GM23338 (cell line): Measurements from ENCODE around the gene SOX15. TPM values are rescaled to one million over a fixed set of nuclear protein-coding genes. Genes with fewer than 3 reads are reported as not detected.

ENCODE experiments used
- ATAC-seq: fragments of 200-7000 bp; cut with Tn5 transposase; 3 replicates; pipeline ENCODE4 v1.9.1; 2020
- DNase-seq: peaks from one replicate; pipeline ENCODE4 v3.0.0-alpha.2; 2015; ENCODE audit warnings: low spot score
- H2AFZ ChIP-seq: fragments of 200-600 bp; sonication (generic); 2 replicates; pipeline ENCODE4 v1.8.0; 2016; ENCODE audit warnings: antibody characterized with exemption, mild to moderate bottlenecking, moderate library complexity
- H3F3A ChIP-seq: fragments of 200-600 bp; sonication (generic); replicated peaks from 2 replicates; pipeline ENCODE4 v1.8.0; 2017; ENCODE audit warnings: antibody characterized with exemption, mixed run types, low read depth
- H3K27ac ChIP-seq: fragments of 200-600 bp; sonication (generic); 2 replicates; pipeline ENCODE4 v1.6.1; 2016; ENCODE audit warnings: low read depth
- H3K27me3 ChIP-seq: fragments of 200-600 bp; sonication (generic); 2 replicates; pipeline ENCODE4 v1.8.0; 2016; ENCODE audit warnings: mild to moderate bottlenecking, mixed run types, moderate library complexity; ENCODE audit not compliant: insufficient read depth
- H3K36me3 ChIP-seq: fragments of 200-600 bp; sonication (generic); 2 replicates; pipeline ENCODE4 v1.8.0; 2016; ENCODE audit warnings: mild to moderate bottlenecking; ENCODE audit not compliant: insufficient read depth
- H3K4me1 ChIP-seq: fragments of 200-600 bp; sonication (generic); 2 replicates; pipeline ENCODE4 v1.8.0; 2016; ENCODE audit warnings: mild to moderate bottlenecking, moderate library complexity; ENCODE audit not compliant: insufficient read depth
- H3K4me2 ChIP-seq: fragments of 200-600 bp; sonication (generic); 2 replicates; pipeline ENCODE4 v1.7.1; 2017; ENCODE audit warnings: mixed run types
- H3K4me3 ChIP-seq: fragments of 200-600 bp; sonication (generic); 2 replicates; pipeline ENCODE4 v1.6.1; 2016; ENCODE audit warnings: mixed run types
- H3K79me2 ChIP-seq: fragments of 200-600 bp; sonication (generic); replicated peaks from 2 replicates; pipeline ENCODE4 v1.8.0; 2017; ENCODE audit warnings: mild to moderate bottlenecking; ENCODE audit not compliant: insufficient read depth
- H3K9me2 ChIP-seq: fragments of 200-600 bp; sonication (generic); 2 replicates; pipeline ENCODE4 v1.8.0; 2017; ENCODE audit not compliant: insufficient read depth
- H4K20me1 ChIP-seq: fragments of 200-600 bp; sonication (generic); replicated peaks from 2 replicates; pipeline ENCODE4 v1.8.0; 2017; ENCODE audit warnings: mild to moderate bottlenecking; ENCODE audit not compliant: insufficient read depth
- H3K27ac Mint-ChIP-seq: 2 replicates; pipeline ENCODE4 v1.8.0; 2020; ENCODE audit warnings: inconsistent platforms, mild to moderate bottlenecking, moderate library complexity, mixed read lengths
- H3K27me3 Mint-ChIP-seq: 3 replicates; pipeline ENCODE4 v1.8.0; 2022; ENCODE audit warnings: low read depth, mild to moderate bottlenecking, moderate library complexity, mixed read lengths, inconsistent platforms; ENCODE audit not compliant: insufficient read depth, poor library complexity
- H3K36me3 Mint-ChIP-seq: 3 replicates; pipeline ENCODE4 v1.8.0; 2021; ENCODE audit warnings: low read depth, mild to moderate bottlenecking, inconsistent platforms, moderate library complexity, mixed read lengths
- H3K4me1 Mint-ChIP-seq: 3 replicates; pipeline ENCODE4 v1.8.0; 2020; ENCODE audit warnings: mild to moderate bottlenecking, inconsistent platforms, mixed read lengths
- H3K4me3 Mint-ChIP-seq: 3 replicates; pipeline ENCODE4 v1.8.0; 2021; ENCODE audit warnings: moderate library complexity, mild to moderate bottlenecking, inconsistent platforms, mixed read lengths
- H3K9me3 Mint-ChIP-seq: 3 replicates; pipeline ENCODE4 v1.8.0; 2020; ENCODE audit warnings: moderate library complexity, mild to moderate bottlenecking, inconsistent platforms, mixed read lengths
- CREB1 ChIP-seq: fragments of 250-450 bp; sonication (Bioruptor Pico); IDR thresholded peaks from 2 replicates; pipeline ENCODE4 v1.5.0; 2020; ENCODE audit warnings: low read depth, mild to moderate bottlenecking, moderate library complexity
- EZH2 ChIP-seq: fragments of 200-600 bp; sonication (generic); IDR thresholded peaks from one replicate; pipeline ENCODE4 v1.8.0; 2017; ENCODE audit warnings: antibody characterized with exemption, mild to moderate bottlenecking, low read depth; ENCODE audit not compliant: unreplicated experiment
- EZH2phosphoT487 ChIP-seq: fragments of 200-600 bp; sonication (generic); IDR thresholded peaks from one replicate; pipeline ENCODE4 v1.8.1; 2018; ENCODE audit warnings: antibody characterized with exemption; ENCODE audit not compliant: unreplicated experiment
- NANOG ChIP-seq: IDR thresholded peaks from 2 replicates; pipeline ENCODE4 v1.6.1; 2016; ENCODE audit warnings: antibody characterized with exemption, borderline replicate concordance
- POLR2AphosphoS5 ChIP-seq: IDR thresholded peaks from 2 replicates; pipeline ENCODE4 v1.6.1; 2016; ENCODE audit warnings: antibody characterized with exemption, low read depth
- REST ChIP-seq: IDR thresholded peaks from one replicate; pipeline ENCODE4 v1.6.1; 2018; ENCODE audit warnings: antibody characterized with exemption; ENCODE audit not compliant: unreplicated experiment
- ZNF114 ChIP-seq: fragments of 250-450 bp; sonication (Bioruptor Pico); IDR thresholded peaks from 2 replicates; pipeline ENCODE4 v1.5.0; 2020; ENCODE audit warnings: mild to moderate bottlenecking, moderate library complexity
- ZNF331 ChIP-seq: fragments of 250-450 bp; sonication (Bioruptor Pico); IDR thresholded peaks from 2 replicates; pipeline ENCODE4 v1.5.0; 2020; ENCODE audit warnings: low read depth, mild to moderate bottlenecking, moderate library complexity
- polyA plus RNA-seq: library from polyadenylated mRNA; unstranded; fragments of >200 nt; fragmentation: Nextera tagmentation; extraction: Ambion mirVana; gene quantifications from 2 replicates; pipeline ENCODE4 v1.2.1, GENCODE V29; 2016
- total RNA-seq: library from RNA; depleted of rRNA; stranded (reverse); fragments of >200 nt; shearing (Covaris generic); gene quantifications from 2 replicates; pipeline ENCODE4 v1.2.3, GENCODE V29; 2014
- TF ChIP-seq, protein P1 (sequence below): IDR thresholded peaks from 2 replicates; pipeline ENCODE4 v1.6.1; 2016; ENCODE audit warnings: antibody characterized with exemption

The SOX15 gene
- total and polyA plus RNA-seq, 2 experiments from 2014 or later, result 29.9 to 43.0 TPM

DNA sequence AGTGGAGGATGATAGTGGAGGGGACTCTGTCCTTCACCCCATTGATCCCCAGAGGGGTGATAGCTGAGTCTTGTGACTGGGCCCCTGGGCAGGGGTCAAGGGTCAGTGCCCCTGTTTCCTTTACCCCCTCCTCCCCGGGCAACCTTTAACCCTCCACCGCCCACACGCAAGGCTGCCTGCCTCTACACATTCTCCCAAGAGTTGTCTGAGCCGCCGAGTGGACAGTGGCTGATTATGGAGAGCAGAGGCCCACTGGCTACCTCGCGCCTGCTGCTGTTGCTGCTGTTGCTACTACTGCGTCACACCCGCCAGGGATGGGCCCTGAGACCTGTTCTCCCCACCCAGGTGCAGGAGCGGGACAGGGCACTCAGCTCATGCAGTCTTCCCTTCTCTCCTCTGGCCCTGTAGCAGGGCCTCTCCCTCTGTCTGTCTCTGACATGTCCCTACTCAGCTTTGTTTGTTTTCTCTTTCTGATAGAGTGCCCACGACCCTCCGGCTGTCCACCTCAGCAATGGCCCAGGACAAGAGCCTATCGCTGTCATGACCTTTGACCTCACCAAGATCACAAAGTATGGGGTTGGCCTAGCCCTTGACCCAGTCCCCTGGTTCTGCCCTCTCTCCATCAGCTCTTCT, 40.2 kb upstream of the SOX15 start, which contains the start of gene SHBG:
SHBG (plus strand) TSS at position 197 of the 633 bp plus-strand sequence; CDS start at position 235, 38 bp downstream.
- Mint-ChIP-seq H3K36me3 (peaks cover 13% of the 10 kb centered on the region; the same call in 2 of the 3 replicates), H3K4me3 (no peak within 1 kb of the TSS; the same call in 2 of the 3 replicates), H3K27ac (no peak within 1 kb of the TSS), H3K9me3 (no peaks in the 10 kb centered on the region), H3K27me3 (peaks cover 28% of the 10 kb centered on the region), H3K4me1 (peaks cover 26% of the 10 kb centered on the region)
- no peaks in the 10 kb centered on the region for H3K9me2 ChIP-seq
- no peak for DNase-seq
- H3K27ac ChIP-seq, result no peak within 1 kb of the TSS
- no peak for ATAC-seq
- TF ChIP-seq EZH2phosphoT487 (no peak), CREB1 (no peak), REST (no peak), NANOG (no peak)
- TF ChIP-seq, protein P1, sequence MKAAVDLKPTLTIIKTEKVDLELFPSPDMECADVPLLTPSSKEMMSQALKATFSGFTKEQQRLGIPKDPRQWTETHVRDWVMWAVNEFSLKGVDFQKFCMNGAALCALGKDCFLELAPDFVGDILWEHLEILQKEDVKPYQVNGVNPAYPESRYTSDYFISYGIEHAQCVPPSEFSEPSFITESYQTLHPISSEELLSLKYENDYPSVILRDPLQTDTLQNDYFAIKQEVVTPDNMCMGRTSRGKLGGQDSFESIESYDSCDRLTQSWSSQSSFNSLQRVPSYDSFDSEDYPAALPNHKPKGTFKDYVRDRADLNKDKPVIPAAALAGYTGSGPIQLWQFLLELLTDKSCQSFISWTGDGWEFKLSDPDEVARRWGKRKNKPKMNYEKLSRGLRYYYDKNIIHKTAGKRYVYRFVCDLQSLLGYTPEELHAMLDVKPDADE, result no peak
- H3K4me2 ChIP-seq, result no peak within 1 kb of the TSS
- no peaks in the 10 kb centered on the region for H3K27me3 ChIP-seq
- no peak within 1 kb of the TSS for H3K4me3 ChIP-seq
- H3F3A ChIP-seq, result peaks cover 18% of the 10 kb centered on the region; the same call in 1 of the 2 replicates
- H2AFZ ChIP-seq, result no peak within 1 kb of the TSS
- H3K79me2 ChIP-seq, result peaks cover 4% of the 10 kb centered on the region; the same call in 1 of the 2 replicates
- no peaks in the 10 kb centered on the region for H4K20me1 ChIP-seq
- H3K36me3 ChIP-seq, result no peaks in the 10 kb centered on the region
- H3K4me1 ChIP-seq, result peaks cover 7% of the 10 kb centered on the region

- no peak for TF ChIP-seq ZNF114
- TF ChIP-seq POLR2AphosphoS5, result peak; percentile 82
- no peak for TF ChIP-seq ZNF331 (CRISPR knock-in tag)
- TF ChIP-seq EZH2, result no peak
- TF ChIP-seq CREB1, result peak; percentile 24; the same call in 1 of the 2 replicates
- Mint-ChIP-seq H3K36me3 (peaks cover 13% of the 10 kb centered on the region; the same call in 2 of the 3 replicates), H3K4me3 (peak within 1 kb of the TSS; percentile 90), H3K27me3 (peaks cover 13% of the 10 kb centered on the region), H3K9me3 (no peaks in the 10 kb centered on the region), H3K4me1 (peaks cover 11% of the 10 kb centered on the region), H3K27ac (peak within 1 kb of the TSS; percentile 93)
- Histone ChIP-seq H4K20me1 (no peaks in the 10 kb centered on the region), H3K9me2 (no peaks in the 10 kb centered on the region), H3K4me3 (peak within 1 kb of the TSS; percentile 97), H3F3A (peaks cover 16% of the 10 kb centered on the region; the same call in 1 of the 2 replicates), H3K27ac (peak within 1 kb of the TSS; percentile 99), H3K4me1 (peaks cover 7% of the 10 kb centered on the region), H3K79me2 (peaks cover 4% of the 10 kb centered on the region; the same call in 1 of the 2 replicates), H3K4me2 (peak within 1 kb of the TSS; percentile 90), H3K27me3 (no peaks in the 10 kb centered on the region), H3K36me3 (no peaks in the 10 kb centered on the region), H2AFZ (peak within 1 kb of the TSS; percentile 97; the same call in 1 of the 2 replicates)
- DNase-seq (peak; percentile 96), ATAC-seq (peak; percentile 89)
These were observed 37.6 kb upstream of the SOX15 start, which contains the start of gene SAT2 for GRCh38 chr17:7627250-7628121. Gene SAT2 (minus strand): TSS chr17:7627821. CDS start chr17:7627635, 186 bp downstream.
